ENCODE data around the gene BANF2.

Gene BANF2

DNA sequence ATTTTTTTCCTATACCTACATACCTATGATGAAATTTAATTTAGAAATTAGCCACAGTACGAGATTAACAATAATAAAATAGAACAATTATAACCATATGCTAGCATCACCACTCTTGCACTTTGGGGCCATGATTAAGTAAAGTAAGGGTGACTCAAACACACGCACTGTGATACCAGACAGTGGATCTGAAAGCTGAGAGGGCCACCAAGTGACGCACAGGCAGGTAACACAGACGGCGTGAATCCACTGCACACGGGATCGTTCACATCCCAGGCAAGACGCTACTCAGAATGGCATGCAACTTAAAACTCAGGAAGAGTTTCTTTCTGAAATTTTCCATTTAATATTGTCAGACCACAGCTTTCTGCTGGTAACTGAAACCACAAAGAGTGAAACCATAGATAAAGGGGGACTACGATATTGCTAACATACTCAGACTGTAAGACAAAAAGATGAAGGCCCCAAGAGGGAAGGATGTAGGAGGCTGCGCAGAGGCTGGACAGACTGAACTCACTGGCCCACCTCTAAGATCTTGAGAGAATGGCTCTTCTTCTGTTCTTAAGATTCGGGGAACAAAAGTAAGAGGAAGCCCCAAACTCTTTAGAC, 35.6 kb upstream of the BANF2 start:
- no peak for DNase-seq

DNA sequence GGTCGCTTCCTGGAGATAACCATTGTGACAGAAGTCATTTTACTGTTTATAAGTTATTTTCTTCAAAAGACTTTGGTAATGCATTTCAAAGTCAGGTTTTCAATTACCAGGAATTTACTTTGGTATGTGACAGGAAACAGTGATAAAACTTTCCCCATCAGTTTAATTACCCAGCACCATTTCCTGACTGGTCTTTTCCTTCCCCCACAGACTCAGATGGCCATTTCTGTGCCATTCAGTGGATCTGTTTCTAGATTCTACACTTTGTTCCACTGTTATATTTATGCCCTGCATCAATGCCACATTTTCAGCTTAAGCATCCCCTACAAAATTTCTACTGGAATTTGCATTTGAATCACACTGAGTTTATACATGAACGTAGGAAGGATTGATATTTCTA, 34.0 kb upstream of the BANF2 start:
- no peak for DNase-seq

DNA sequence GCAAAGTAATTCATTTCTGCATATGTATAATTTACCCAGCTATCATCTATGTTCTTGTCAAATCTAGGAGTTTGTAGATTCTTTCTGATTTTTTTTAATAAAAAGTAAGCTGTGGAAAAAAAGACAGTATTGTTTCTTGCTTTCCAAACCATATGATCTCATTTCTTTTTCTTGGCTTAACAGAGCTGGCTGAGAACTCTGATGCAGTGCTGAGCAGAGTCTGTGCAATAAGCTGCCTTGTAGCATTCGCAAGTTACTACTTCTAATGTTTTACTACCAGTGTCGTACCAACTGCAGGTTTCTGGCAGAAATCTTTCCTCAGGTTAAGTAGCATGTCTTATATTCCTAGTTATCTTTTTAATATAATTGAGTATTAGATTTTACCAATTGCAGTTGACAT, 33.3 kb upstream of the BANF2 start:
- no peak for DNase-seq

GRCh38 chr20:17667445-17667844, 32.3 kb upstream of the BANF2 start:
- DNase-seq = no peak

DNA sequence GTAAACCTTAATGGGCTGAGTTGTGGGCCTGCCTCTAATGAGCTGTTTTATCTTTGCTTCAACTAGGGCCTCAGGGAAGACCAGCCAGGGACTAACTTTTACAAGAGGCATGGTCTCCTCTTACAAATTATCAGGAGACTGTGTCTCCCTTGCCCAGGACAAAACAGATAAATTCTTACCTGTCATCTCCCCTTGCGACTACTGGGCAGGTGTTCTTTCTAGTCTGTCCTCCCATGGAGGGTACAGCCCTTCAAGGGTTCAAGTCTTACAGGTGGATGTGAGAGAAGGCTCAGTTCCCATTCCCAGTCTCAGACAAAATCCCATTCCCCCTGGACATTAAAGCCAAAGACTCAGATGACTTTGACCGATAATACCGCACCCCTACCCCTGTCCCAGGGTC, 31.3 kb upstream of the BANF2 start:
- DNase-seq = no peak

DNA sequence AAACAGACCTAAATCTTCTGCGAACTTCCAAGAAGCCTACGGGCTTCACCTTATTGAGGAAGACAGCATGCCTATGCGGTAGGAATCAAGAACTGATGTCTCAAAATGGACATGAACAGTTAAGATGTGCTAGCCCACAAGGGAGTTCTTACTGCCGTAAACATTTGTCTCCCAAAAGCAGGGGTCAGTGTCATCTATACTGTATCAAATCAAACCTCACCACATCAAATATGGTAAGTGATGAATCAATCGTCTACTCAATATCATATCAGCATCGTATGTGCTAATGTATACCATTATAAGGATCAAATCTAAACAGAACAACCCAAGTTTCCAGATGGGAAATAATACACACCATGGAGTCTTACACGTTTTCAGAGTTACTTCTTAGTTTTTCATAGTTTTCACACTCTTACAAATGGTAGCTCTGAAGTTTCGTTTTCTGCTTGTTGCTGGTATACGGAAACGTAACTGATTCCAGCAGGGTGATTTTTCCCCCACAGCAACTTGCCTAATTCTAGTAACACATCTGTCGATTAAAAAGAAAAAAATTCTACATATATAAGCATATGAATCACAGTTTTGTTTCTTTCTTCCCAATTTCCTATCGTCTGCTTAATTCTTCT, 30.3 kb upstream of the BANF2 start:
- DNase-seq = no peak

DNA sequence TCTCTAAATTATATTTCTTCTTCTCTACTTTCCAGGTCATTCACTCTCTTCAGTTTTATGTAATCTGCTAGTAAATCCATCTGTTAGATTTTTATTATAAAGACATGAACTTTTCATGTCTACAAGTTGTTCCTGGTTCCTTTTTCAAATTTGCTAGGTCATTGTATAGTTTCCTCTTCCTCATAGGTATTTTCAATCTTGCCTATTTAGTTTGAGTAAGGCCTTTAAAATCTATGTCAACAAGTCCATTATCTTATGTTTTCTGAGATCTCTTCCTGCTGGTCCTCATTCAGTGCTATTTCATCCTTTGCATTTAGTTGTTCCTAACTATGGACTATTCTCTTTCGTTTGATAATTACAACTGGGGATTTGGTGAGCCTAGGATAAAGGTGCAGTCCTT, 28.8 kb upstream of the BANF2 start:
- no peak for DNase-seq

DNA sequence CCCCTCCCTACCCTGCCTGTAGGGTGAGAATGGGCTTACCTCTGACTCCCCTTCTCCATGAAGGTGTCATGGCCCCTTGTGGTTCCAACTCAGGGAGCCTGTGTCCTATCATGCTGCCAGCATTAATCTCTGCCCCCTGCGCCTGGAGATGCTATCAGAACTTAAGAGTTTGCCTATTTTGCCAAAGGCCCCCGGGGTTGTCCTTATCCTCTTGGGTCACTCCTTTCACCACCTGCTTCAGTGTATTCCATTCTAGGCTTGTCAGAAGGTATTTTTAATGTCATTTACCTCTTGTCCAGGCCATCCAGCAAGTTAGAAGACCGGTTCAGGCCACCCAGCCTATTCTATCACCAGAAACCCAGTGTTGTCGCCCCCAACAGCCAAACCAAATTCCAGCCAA, 28.2 kb upstream of the BANF2 start:
- DNase-seq = no peak

GRCh38 chr20:17673084-17673483, 26.7 kb upstream of the BANF2 start:
- no peak for DNase-seq

DNA sequence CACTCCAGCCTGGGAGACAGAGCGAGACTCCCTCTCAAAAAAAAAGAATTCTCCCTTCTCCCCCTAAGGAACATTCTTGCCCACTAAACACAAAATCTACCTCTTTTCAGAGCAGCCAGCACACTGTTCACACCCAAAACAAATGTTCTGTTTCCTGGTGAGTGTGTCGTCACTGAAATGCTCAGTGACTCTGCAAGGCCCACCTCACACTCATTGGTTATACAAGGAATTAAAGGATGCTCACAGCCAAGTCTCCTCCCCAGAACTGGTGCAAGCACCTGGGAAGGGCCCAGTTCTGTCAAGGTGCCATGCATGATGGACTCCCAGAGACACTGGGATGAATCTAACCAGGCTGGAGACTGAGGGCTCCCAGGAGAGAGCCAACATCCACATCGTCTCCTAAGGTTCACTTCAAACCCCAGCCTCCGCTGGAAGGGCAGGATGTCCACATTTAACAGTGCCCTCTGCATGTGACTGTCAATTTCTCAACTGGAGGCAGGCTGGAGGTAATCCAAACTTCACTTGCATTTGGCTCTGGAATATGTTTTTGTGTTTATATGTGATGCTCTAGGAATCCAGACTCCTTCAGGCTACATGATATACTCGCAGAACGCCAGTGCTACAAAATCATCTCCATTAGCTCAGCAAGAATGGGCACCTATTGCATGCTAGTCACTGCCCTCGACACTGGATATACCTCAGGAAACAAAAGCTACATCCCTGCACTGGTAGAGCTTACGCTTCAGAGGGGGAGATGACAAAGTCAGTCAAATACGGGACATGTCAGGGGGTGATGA, 24.8 kb upstream of the BANF2 start:
- no peak for DNase-seq

DNA sequence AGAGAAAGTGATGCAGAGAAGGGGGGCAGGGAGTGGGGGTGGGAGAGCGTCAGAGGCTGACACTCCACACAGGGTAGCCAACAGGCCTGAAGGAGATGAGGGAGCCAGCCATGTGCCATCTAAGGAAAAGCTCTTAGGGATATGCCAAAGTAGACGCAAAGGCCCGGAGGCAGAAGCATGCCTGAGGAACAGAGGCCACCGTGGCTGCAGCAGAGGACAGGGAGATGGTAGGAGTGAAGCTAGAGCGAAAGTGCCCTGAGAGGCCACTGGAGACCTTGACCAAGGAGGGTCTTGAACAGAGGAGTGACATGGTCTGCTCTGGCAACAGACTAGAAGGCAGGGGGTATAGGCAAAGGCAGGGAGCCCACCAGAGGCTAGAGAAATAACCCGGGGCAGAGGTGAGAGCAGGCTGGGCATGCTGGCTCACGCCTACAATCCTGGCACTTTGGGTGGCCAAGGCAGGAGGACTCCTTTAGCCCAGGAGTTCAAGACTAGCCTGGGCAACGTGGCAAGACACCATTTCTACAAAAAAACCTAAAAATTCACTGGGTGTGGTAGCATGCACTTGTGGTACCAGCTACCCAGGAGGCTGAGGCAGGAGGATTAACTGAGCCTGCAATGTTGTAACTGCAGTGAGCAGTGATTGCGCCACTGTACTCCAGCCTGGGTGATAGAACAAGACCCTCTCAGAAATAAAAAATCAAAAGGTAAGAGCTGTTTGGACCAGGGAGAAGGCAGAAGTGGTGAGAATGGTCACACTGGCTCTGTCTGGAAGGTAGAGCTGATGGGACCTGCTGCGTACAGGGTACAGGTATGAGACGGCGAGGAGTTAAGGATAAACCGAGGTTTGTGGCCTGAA, 24.0 kb upstream of the BANF2 start:
- DNase-seq = no peak

DNA sequence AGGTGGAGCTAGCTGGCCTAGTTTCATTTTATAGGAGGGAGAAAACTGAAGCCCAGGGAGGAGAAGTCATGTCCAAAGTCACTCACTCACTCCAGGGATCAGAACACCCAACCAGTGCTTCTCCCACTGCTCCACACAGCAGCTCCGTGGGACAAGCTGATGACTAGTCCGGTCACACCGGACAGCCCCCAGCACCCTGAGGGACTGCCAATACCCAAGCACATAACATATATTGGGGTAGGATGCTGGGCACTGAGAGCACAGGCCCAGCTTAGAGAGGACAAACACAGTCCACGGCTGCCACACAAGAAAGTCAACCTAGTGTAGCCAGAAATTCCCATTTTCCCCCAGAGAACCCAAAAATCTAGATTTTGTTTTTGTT, 23.4 kb upstream of the BANF2 start:
- no peak for DNase-seq

DNA sequence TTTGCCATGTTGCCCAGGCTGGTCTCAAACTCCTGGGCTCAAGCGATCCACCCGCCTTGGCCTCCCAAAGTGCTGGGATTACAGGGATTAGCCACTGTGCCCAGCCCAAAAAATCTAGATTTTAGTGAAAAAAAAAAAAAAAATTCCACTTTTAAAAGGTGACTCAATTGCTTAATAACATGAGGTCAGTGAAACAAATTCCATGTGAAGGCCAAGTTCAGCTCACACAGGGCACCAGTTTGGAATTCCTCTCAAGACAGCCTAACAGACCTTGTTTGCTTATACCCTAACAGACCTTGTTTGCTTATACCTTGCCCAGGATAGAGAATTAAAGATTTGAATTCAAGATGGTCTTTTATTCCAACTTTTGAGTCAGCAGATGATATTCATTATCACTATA, 22.8 kb upstream of the BANF2 start:
- no peak for DNase-seq

GRCh38 chr20:17678295-17678694, 21.5 kb upstream of the BANF2 start:
- DNase-seq = no peak

GRCh38 chr20:17678886-17679285, 20.9 kb upstream of the BANF2 start:
- no peak for DNase-seq

GRCh38 chr20:17679941-17680835, 19.6 kb upstream of the BANF2 start:
- DNase-seq = peak; percentile 21

DNA sequence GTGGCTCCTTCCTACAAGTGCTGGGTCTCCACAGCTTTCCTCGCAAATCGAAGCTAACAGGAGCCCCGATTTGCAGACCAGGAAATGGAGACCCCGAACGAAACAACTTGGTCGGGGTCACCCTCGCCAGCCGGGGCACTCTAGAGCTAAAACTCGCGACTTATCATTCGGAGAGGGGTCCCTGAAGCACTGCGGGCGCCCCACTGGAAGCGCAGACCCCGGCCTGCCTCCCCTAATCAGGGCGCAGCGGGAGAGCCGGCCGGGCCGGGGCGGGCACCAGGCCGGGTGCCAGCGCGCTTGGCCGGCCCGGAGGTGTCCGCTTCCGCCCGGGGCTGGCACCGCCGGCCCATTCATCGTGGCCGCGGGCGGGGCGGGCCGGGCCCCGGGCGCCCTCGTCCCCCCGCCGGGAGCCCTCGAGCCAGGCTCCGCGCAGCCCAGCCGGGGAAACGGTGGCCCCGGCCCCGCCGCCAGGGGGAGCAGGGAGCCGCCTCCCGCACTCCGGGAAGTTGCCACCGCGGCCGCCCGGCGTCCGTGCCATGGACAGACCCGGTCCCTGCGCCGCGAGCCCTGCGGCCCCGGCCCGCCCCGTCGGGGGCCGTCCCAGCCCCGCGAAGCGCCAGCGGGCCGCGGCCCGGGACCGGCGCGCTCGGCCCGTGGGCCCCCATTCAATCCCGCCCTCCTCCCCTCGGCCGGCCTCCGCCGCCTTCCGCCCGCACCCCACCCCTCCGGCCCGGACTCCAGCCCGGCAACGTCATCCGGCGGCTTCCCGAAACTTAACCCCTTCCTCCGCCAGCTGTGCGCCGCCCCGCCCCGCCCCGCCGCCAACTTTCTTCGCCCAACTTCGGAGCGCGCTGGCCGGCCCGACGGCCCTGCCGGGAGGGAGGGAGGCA, 18.7 kb upstream of the BANF2 start:
- DNase-seq = peak; percentile 23

DNA sequence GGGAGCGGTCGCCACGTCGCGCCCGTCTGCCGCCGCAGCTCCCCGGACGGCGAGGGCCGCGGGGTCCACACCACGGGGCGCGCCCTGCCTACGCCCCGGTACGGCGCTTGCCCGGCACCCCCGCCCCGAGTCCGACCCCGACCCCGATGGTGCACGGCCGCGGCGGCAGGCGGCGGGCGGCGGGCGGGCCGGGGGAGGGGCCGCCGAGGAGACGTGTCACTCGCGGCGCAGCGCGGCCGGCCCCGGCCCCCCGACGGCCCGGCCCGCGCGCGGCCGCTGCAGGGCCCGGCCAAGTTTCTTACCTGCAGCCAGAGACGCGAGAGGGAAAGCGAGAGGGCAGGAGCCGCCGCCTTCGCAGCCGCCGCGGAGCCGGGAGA, 18.1 kb upstream of the BANF2 start:
- no peak for DNase-seq

DNA sequence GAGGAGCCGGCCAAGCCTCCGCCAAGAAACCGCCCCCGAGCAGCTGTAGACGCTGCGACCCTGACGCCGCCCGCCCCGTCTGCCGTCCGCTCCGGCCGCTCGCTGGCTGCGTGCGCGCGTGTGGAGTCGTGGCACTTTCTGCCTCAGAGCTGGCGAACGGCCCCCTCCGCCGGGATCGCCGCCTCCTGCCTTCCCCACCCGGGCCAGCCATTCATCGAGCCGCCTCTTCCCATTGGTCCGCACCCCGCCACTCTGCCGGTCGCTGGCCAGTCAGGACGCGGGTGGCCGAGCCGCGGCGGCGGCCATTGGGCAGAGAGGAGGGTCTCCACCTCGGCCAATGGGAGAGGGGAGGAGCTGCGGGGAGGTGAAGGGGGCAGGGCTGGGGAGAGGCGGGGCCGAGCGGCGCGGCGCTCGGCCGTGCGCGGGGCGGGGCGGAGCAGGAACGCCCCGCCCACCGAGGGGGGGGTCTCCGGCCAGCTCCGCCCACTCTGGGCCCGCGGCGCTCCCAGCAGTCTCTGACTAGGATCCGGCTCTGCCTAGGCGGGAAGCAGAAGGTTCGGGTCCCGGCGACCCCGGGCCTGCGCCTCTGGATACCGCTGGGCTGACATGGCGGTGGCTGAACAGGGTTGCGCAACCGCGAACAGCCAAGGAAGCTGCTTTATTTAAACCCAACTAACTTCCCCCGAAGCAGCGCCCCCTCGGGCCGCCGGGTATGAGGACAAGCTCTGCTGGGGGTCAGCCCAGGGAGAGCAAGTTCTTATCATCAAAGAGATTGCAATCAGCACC, 17.5 kb upstream of the BANF2 start, which contains the start of gene RRBP1:
Gene RRBP1, minus strand, starts transcription at position 140 of the 786 bp plus-strand sequence. CDS start 21,735 bp downstream, outside the sequence.
- DNase-seq = peak; percentile 90

GRCh38 chr20:17682889-17683198, 16.9 kb upstream of the BANF2 start:
- DNase-seq = no peak

All from DMS79 treated with DMSO at 0.1 percent for 48 hours (cell line).